Upper lobe of left lung (tissue), 6 donors: ENCODE results near the gene PRAMEF18. TPM values are rescaled to one million over a fixed set of nuclear protein-coding genes. Genes with fewer than 3 reads are reported as not detected.
"Not testable (repeated sequence)": the region's sequence is repeated elsewhere in the genome, so short reads cannot be mapped to it uniquely, and the experiment has no call there.

Experiments
- ATAC-seq, 2 donors: fragments of 200-7000 bp; cut with Tn5 transposase; one replicate each; pipeline ENCODE4 v1.9.1; 2022; ENCODE audit warnings: mild to moderate bottlenecking in 2 of 2, moderate library complexity in 2 of 2; ENCODE audit not compliant: low FRiP score in 2 of 2
- DNase-seq, 2 donors: peaks; one replicate each; pipeline ENCODE4 v3.0.0-alpha.2; 2019 to 2020
- H3K27ac ChIP-seq, 4 donors: fragments of 200-600 bp; sonication (generic); one replicate each; pipeline ENCODE4 v1.5.1; 2016 to 2019
- H3K27me3 ChIP-seq, 4 donors: fragments of 200-600 bp; sonication (generic); one replicate each; pipeline ENCODE4 v1.5.1; 2017 to 2019
- H3K36me3 ChIP-seq, 4 donors: fragments of 200-600 bp; sonication (generic); one replicate each; pipeline ENCODE4 v1.5.1; 2016 to 2019
- H3K4me1 ChIP-seq, 4 donors: fragments of 200-600 bp; sonication (generic); one replicate each; pipeline ENCODE4 v1.5.1; 2018 to 2019
- H3K4me3 ChIP-seq, 4 donors: fragments of 200-600 bp; sonication (generic); one replicate each; pipeline ENCODE4 v1.5.1; 2017 to 2019; ENCODE audit warnings: mild to moderate bottlenecking in 2 of 4, moderate library complexity in 1 of 4
- H3K9me3 ChIP-seq, 4 donors: fragments of 200-600 bp; sonication (generic); one replicate each; pipeline ENCODE4 v1.5.1; 2018 to 2019
- WGBS, 2 donors: methylation state at CpG; one replicate each; pipeline ENCODE4 v1.1.5; 2017 to 2018; 5-methylcytosine and 5-hydroxymethylcytosine counted together
- total RNA-seq, 6 donors: library from RNA; depleted of rRNA in 4 of 6; stranded (reverse); fragments of >200 nt in 4 of 6; gene quantifications; one replicate each; pipeline versions ENCODE4 v1.1.0 to v1.2.1, GENCODE V29; 2016 to 2021
- donor health status: DM: no; HTN: no; CAD: no; lungs with moderate emphysema.
- donor health status: DM: no; HTN: yes; CAD: no; lungs with severe emphysema.

The PRAMEF18 gene, protein sequence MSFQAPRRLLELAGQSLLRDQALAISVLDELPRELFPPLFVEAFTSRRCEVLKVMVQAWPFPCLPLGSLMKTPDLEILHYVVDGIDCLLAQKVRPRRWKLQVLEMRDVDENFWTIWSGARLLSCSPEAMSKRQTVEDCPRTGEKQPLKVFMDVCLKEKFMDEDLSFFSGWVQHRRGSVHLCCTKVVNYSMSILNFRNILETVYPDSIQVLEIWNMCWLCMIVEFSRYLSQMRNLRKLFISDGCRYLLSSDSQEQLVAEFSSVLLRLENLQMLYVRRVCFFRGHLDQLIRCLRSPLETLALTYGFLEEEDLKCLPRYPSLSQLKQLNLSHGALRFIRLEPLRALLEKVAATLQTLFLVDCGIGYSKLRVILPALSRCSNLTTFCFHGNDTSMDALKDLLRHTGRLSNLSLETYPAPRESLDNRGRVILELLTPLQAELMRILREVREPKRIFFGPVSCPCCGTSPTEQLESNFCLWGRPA
- not detected for total RNA-seq

GRCh38 chr1:13225675-13226204 lies at the start of gene PRAMEF18:
Gene PRAMEF18 (minus strand): TSS chr1:13226154. CDS start chr1:13226106, 48 bp downstream.
- not testable (repeated sequence) for DNase-seq, H3K4me1 ChIP-seq, H3K27ac ChIP-seq, H3K27me3 ChIP-seq, H3K9me3 ChIP-seq, H3K36me3 ChIP-seq, H3K4me3 ChIP-seq
- 80 to 87% methylated on average over 5 to 9 of the region's 9 CpGs for WGBS, 2 donors
- ATAC-seq: peak; percentile 34 to 40

- not testable (repeated sequence) for H3K36me3 ChIP-seq, ATAC-seq, H3K27me3 ChIP-seq, H3K4me1 ChIP-seq, DNase-seq, H3K4me3 ChIP-seq, H3K9me3 ChIP-seq, H3K27ac ChIP-seq
- no CpG with 5 or more reads among the region's 3 CpGs for WGBS, 2 donors
These were observed 39.2 kb upstream of the PRAMEF18 start for GRCh38 chr1:13265124-13265523.

DNA sequence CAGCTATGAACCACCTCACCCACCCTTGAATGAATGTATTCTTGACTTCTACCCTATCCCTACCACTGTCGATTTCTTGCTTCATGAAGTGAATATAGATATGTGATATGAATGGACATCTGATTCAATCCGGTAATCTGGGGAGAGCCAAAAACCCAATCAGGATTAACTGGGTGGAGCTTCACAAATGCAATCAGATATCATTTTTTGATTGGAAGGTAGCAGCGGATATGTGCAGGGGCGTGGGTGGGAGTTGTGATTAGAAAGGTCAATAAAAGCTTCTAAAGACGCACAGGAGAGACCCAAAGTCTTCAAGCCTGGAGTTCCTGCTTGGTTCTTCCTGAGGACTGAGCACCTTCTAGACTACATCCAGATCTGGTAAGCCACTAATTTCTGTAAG lies 27.9 kb upstream of the PRAMEF18 start, which contains the start of gene PRAMEF5:
TSS of gene PRAMEF5 (plus strand) at position 301 of the 400 bp plus-strand sequence. CDS start 5,071 bp downstream, outside the sequence.
- not testable (repeated sequence) for H3K4me1 ChIP-seq, H3K36me3 ChIP-seq, DNase-seq, ATAC-seq, H3K9me3 ChIP-seq, H3K27ac ChIP-seq, H3K27me3 ChIP-seq, H3K4me3 ChIP-seq
- WGBS, 2 donors: 77% methylated on average over 2 of the region's 5 CpGs; no CpG with 5 or more reads in 1 of the 2 donors

GRCh38 chr1:13247122-13247521 lies 21.2 kb upstream of the PRAMEF18 start:
- H3K36me3 ChIP-seq, DNase-seq, H3K9me3 ChIP-seq, H3K4me1 ChIP-seq, H3K27ac ChIP-seq, H3K27me3 ChIP-seq, H3K4me3 ChIP-seq: not testable (repeated sequence)
- ATAC-seq: peak; percentile 6 to 69
- WGBS, 2 donors: 77 to 83% methylated on average over 6 to 7 of the region's 7 CpGs

- ATAC-seq, H3K27ac ChIP-seq, H3K4me1 ChIP-seq, H3K4me3 ChIP-seq, H3K36me3 ChIP-seq, DNase-seq, H3K27me3 ChIP-seq, H3K9me3 ChIP-seq: not testable (repeated sequence)
- WGBS, 2 donors: 79 to 88% methylated on average over 2 of the region's 2 CpGs
These were observed 20.6 kb upstream of the PRAMEF18 start for GRCh38 chr1:13246554-13246871.

- ATAC-seq, DNase-seq: not testable (repeated sequence)
These were observed 20.0 kb upstream of the PRAMEF18 start for GRCh38 chr1:13245841-13246553.

DNA sequence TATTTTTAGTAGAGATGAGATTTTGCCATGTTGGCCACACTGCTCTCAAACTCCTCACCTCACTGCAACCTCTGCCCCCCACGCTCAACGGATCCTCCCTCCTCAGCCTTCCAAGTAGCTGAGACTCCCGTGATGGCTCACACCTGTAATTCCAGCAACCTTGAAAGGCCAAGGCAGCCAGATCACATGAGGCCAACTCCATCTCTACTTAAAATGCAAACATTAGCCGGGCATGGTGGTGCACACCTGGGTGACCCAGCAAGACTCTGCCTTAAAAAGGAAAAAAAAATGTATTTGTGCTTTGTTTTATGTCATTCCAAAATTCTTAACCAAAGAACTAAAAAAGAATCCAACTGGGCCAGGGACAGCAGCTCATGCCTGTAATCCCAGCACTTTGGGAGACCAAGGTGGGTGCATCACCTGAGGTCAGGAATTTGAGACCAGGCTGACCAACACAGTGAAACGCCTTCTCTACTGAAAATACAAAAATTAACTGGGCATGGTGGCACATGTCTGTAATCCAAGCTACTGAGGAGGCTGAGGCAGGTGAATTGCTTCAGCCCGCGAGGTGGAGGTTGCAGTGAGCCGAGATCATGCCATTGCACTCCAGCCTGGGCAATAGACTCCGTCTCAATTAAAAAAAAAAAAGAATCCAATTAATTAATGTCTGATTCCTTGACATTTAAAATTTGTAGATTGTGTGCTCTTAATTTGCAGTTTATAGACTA lies 17.7 kb upstream of the PRAMEF18 start:
- H3K27ac ChIP-seq, H3K36me3 ChIP-seq, H3K4me1 ChIP-seq, H3K27me3 ChIP-seq, H3K9me3 ChIP-seq, H3K4me3 ChIP-seq, DNase-seq: not testable (repeated sequence)
- ATAC-seq: peak; percentile 11 to 16
- WGBS, 2 donors: 85 to 87% methylated on average over 9 of the region's 9 CpGs

More at GRCh38 chr1:13245841-13246553, 20.0 kb upstream of the PRAMEF18 start:
- H3K36me3 ChIP-seq, H3K9me3 ChIP-seq, H3K27ac ChIP-seq, H3K4me3 ChIP-seq, H3K4me1 ChIP-seq, H3K27me3 ChIP-seq: not testable (repeated sequence)
- 76 to 77% methylated on average over 5 of the region's 5 CpGs for WGBS, 2 donors

GRCh38 chr1:13239633-13240032 lies 13.7 kb upstream of the PRAMEF18 start:
- H3K9me3 ChIP-seq, H3K4me1 ChIP-seq, H3K27ac ChIP-seq, H3K27me3 ChIP-seq, H3K4me3 ChIP-seq, DNase-seq, H3K36me3 ChIP-seq, ATAC-seq: not testable (repeated sequence)
- 91 to 93% methylated on average over 4 of the region's 4 CpGs for WGBS, 2 donors

DNA sequence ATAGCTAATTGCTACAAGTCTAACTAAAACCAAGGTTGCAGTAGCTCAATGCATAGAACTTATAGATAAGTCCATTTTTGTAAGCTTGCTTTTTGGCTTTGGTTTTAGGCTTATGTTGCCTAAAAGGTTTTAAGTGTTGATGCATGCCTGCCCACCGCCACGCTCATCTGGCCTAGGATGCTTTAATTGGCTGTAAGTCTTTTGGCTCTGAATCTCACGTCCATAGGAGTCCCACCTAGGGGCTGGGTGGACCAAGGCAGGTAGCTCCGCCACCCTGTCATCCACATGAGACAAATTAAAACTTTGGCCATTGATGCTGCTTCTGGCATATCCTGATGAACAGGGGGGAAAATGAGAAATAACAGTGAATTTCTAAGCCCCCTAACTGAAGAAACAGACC lies 11.6 kb upstream of the PRAMEF18 start:
- not testable (repeated sequence) for H3K9me3 ChIP-seq
- WGBS, 2 donors: 73 to 79% methylated on average over 4 of the region's 4 CpGs

GRCh38 chr1:13234057-13234456 lies 8.1 kb upstream of the PRAMEF18 start:
- ATAC-seq, DNase-seq: not testable (repeated sequence)
- WGBS, 2 donors: 68 to 76% methylated on average over 1 of the region's 1 CpG

More for the DNA sequence above, 11.6 kb upstream of the PRAMEF18 start:
- not testable (repeated sequence) for ATAC-seq, H3K27me3 ChIP-seq, H3K4me1 ChIP-seq, H3K36me3 ChIP-seq, DNase-seq, H3K27ac ChIP-seq, H3K4me3 ChIP-seq

GRCh38 chr1:13232056-13232455 lies 6.1 kb upstream of the PRAMEF18 start:
- H3K9me3 ChIP-seq, H3K27ac ChIP-seq, H3K4me1 ChIP-seq, H3K27me3 ChIP-seq, H3K4me3 ChIP-seq, DNase-seq, ATAC-seq, H3K36me3 ChIP-seq: not testable (repeated sequence)
- 71 to 73% methylated on average over 2 of the region's 2 CpGs for WGBS, 2 donors

More at GRCh38 chr1:13234057-13234456, 8.1 kb upstream of the PRAMEF18 start:
- not testable (repeated sequence) for H3K4me1 ChIP-seq, H3K27ac ChIP-seq, H3K27me3 ChIP-seq, H3K36me3 ChIP-seq, H3K9me3 ChIP-seq, H3K4me3 ChIP-seq

GRCh38 chr1:13231061-13231750 lies 5.3 kb upstream of the PRAMEF18 start:
- DNase-seq, H3K27ac ChIP-seq, H3K4me1 ChIP-seq, H3K4me3 ChIP-seq, ATAC-seq, H3K9me3 ChIP-seq, H3K36me3 ChIP-seq, H3K27me3 ChIP-seq: not testable (repeated sequence)
- 78 to 85% methylated on average over 7 of the region's 7 CpGs for WGBS, 2 donors
